Head of caudate nucleus (tissue), 42 donors: ENCODE results near the gene SLC13A5.
"Not testable (repeated sequence)": the region's sequence is repeated elsewhere in the genome, so short reads cannot be mapped to it uniquely, and the experiment has no call there.

Source experiments
- DNase-seq, 42 donors: peaks; one replicate each; pipeline versions ENCODE4 v3.0.0 to v3.0.0-alpha.2; 2020 to 2021; ENCODE audit warnings: mixed read lengths in 7 of 42
- intact Hi-C: fragments of 100-400 bp; cut with DNase I; formaldehyde crosslinking; loops from one replicate; pipeline ENCODE4 v1.15.0; 2022

SLC13A5 gene

GRCh38 chr17:6713130-6713917 is at the start of gene SLC13A5:
SLC13A5 (minus strand) TSS chr17:6713369; CDS start chr17:6713333, 36 bp downstream.
- DNase-seq: peak in 26 of 42 donors; percentile 8 to 67 (median 28)
- intact Hi-C loops: no loop called here

- intact Hi-C loops: no loop called here
Observed at GRCh38 chr17:6761779-6762178, 48.6 kb upstream of the SLC13A5 start.

GRCh38 chr17:6757747-6758146 is 44.6 kb upstream of the SLC13A5 start:
- intact Hi-C loops: no loop called here
- DNase-seq: no peak

More at GRCh38 chr17:6761779-6762178, 48.6 kb upstream of the SLC13A5 start:
- no peak for DNase-seq

GRCh38 chr17:6756425-6757031 is 43.4 kb upstream of the SLC13A5 start:
- intact Hi-C loops: no loop called here
- DNase-seq: no peak

- peak in 10 of 42 donors; percentile 19 to 61 (median 29) for DNase-seq
- intact Hi-C loops: no loop called here
Observed at GRCh38 chr17:6755731-6756184, 42.6 kb upstream of the SLC13A5 start, which contains the start of gene XAF1. XAF1 (plus strand) TSS chr17:6756046; CDS start chr17:6756079, 33 bp downstream.

GRCh38 chr17:6755281-6755680 is 42.1 kb upstream of the SLC13A5 start:
- no peak for DNase-seq
- intact Hi-C loops: no loop called here

- no peak for DNase-seq
Observed at GRCh38 chr17:6753546-6753945, 40.4 kb upstream of the SLC13A5 start.

GRCh38 chr17:6753006-6753445 is 39.9 kb upstream of the SLC13A5 start:
- peak in 23 of 42 donors; percentile 8 to 73 (median 29) for DNase-seq
- intact Hi-C loops: no loop called here

More at GRCh38 chr17:6753546-6753945, 40.4 kb upstream of the SLC13A5 start:
- intact Hi-C loops: no loop called here

GRCh38 chr17:6752068-6752909 is 39.1 kb upstream of the SLC13A5 start:
- intact Hi-C loops: no loop called here
- DNase-seq: peak in 10 of 42 donors; percentile 6 to 69 (median 28)

- intact Hi-C loops: no loop called here
- DNase-seq: no peak
Observed at GRCh38 chr17:6749519-6749918, 36.4 kb upstream of the SLC13A5 start.

- intact Hi-C loops: no loop called here
- DNase-seq: no peak
Observed at GRCh38 chr17:6748617-6749016, 35.4 kb upstream of the SLC13A5 start.

- DNase-seq, intact Hi-C loops: not testable (repeated sequence)
Observed at GRCh38 chr17:6746665-6747064, 33.5 kb upstream of the SLC13A5 start.

GRCh38 chr17:6729531-6729930 is 16.4 kb upstream of the SLC13A5 start:
- DNase-seq: no peak

GRCh38 chr17:6724009-6724408 is 10.8 kb upstream of the SLC13A5 start:
- DNase-seq: no peak
- intact Hi-C loops: no loop called here

More at GRCh38 chr17:6729531-6729930, 16.4 kb upstream of the SLC13A5 start:
- intact Hi-C loops: no loop called here

GRCh38 chr17:6721744-6722143 is 8.6 kb upstream of the SLC13A5 start:
- intact Hi-C loops: no loop called here
- no peak for DNase-seq

- intact Hi-C loops: no loop called here
- DNase-seq: no peak
Observed at GRCh38 chr17:6716736-6717135, 3.6 kb upstream of the SLC13A5 start.

- peak in 1 of 42 donors; percentile 12 for DNase-seq
- intact Hi-C loops: no loop called here
Observed at GRCh38 chr17:6714315-6714874, 1.2 kb upstream of the SLC13A5 start.

- DNase-seq: peak in 1 of 42 donors; percentile 30
- intact Hi-C loops: no loop called here
Observed at GRCh38 chr17:6713918-6714271, 726 bp upstream of the SLC13A5 start.

GRCh38 chr17:6712854-6713129 is 377 bp downstream of the SLC13A5 start:
- DNase-seq: no peak
- intact Hi-C loops: no loop called here
